IMR-90 (cell line): ENCODE measurements around the gene SHISA6. TPM values are rescaled to one million over a fixed set of nuclear protein-coding genes. Genes with fewer than 3 reads are reported as not detected.

Experiments
- ATAC-seq: fragments of 200-7000 bp; cut with Tn5 transposase; 2 replicates; pipeline ENCODE4 v1.9.1; 2020; ENCODE audit warnings: low read depth, mild to moderate bottlenecking, moderate library complexity
- BruUV-seq: library from RNA; stranded (reverse); fragments of 400-500 nt; replicated peaks from 2 replicates; lab custom pipeline; 2021; lab: Mats Ljungman, UMichigan
- CTCF ChIA-PET: fragments of 300-600 bp; formaldehyde crosslinking; extraction: SDS; loops from one replicate; lab custom pipeline; 2021; ENCODE audit warnings: antibody characterized with exemption; lab: Yijun Ruan, JAX
- POLR2A ChIA-PET: fragments of 300-600 bp; sonication (Branson Sonifier 250); formaldehyde crosslinking; loops from one replicate; lab custom pipeline; 2022; ENCODE audit warnings: antibody characterized with exemption; ENCODE audit not compliant: unreplicated experiment; lab: Charles Lee
- DNase-seq: peaks from one replicate; pipeline ENCODE4 v3.0.0; 2013
- H2AFZ ChIP-seq: replicated peaks from 2 replicates; pipeline ENCODE3; 2013; ENCODE audit warnings: low read length, mild to moderate bottlenecking; ENCODE audit not compliant: poor library complexity
- H2AK5ac ChIP-seq: 2 replicates; pipeline ENCODE4 v1.6.1; 2013; ENCODE audit warnings: low read depth, low read length, inconsistent platforms
- H2AK9ac ChIP-seq: replicated peaks from 2 replicates; pipeline ENCODE3; 2013; ENCODE audit warnings: mild to moderate bottlenecking, low read depth, low read length, moderate library complexity; ENCODE audit not compliant: poor library complexity
- H2BK120ac ChIP-seq: 2 replicates; pipeline ENCODE4 v1.6.1; 2013; ENCODE audit warnings: low read depth, low read length, inconsistent platforms
- H2BK15ac ChIP-seq: 3 replicates; pipeline ENCODE4 v1.6.1; 2013; ENCODE audit warnings: low read depth, low read length, inconsistent platforms
- H2BK20ac ChIP-seq: 2 replicates; pipeline ENCODE4 v1.6.1; 2013; ENCODE audit warnings: low read depth, mild to moderate bottlenecking, inconsistent platforms, low read length, moderate library complexity
- H2BK5ac ChIP-seq: 2 replicates; pipeline ENCODE4 v1.6.1; 2013; ENCODE audit warnings: mild to moderate bottlenecking, low read depth, low read length, inconsistent platforms; ENCODE audit not compliant: poor library complexity, severe bottlenecking
- H3K14ac ChIP-seq: replicated peaks from 2 replicates; pipeline ENCODE4 v1.6.1; 2013; ENCODE audit warnings: low read depth, low read length, inconsistent platforms
- H3K18ac ChIP-seq: 2 replicates; pipeline ENCODE4 v1.6.1; 2013; ENCODE audit warnings: low read depth, low read length, control low read depth
- H3K23ac ChIP-seq: 2 replicates; pipeline ENCODE4 v1.6.1; 2013; ENCODE audit warnings: low read depth, low read length, inconsistent platforms
- H3K27ac ChIP-seq: 2 replicates; pipeline ENCODE4 v1.5.1; 2013; ENCODE audit warnings: mild to moderate bottlenecking, control low read depth, low read length; ENCODE audit not compliant: insufficient read depth
- H3K27me3 ChIP-seq: 2 replicates; pipeline ENCODE4 v1.6.1; 2013; ENCODE audit warnings: low read length; ENCODE audit not compliant: control insufficient read depth, insufficient read depth
- H3K36me3 ChIP-seq: 2 replicates; pipeline ENCODE4 v1.6.1; 2013; ENCODE audit warnings: low read length, mixed read lengths; ENCODE audit not compliant: control insufficient read depth, insufficient read depth
- H3K4ac ChIP-seq: 2 replicates; pipeline ENCODE4 v1.6.1; 2013; ENCODE audit warnings: low read depth, low read length, inconsistent platforms
- H3K4me1 ChIP-seq: 2 replicates; pipeline ENCODE4 v1.6.1; 2013; ENCODE audit warnings: low read length, mixed read lengths; ENCODE audit not compliant: control insufficient read depth, insufficient read depth
- H3K4me2 ChIP-seq: 2 replicates; pipeline ENCODE4 v1.6.1; 2013; ENCODE audit warnings: low read depth, mild to moderate bottlenecking, control low read depth, low read length, moderate library complexity
- H3K4me3 ChIP-seq: 2 replicates; pipeline ENCODE4 v1.5.1; 2013; ENCODE audit warnings: low read depth, mild to moderate bottlenecking, control low read depth, low read length, moderate library complexity; ENCODE audit not compliant: insufficient read depth
- H3K56ac ChIP-seq: 2 replicates; pipeline ENCODE4 v1.6.1; 2013; ENCODE audit warnings: low read length, inconsistent platforms; ENCODE audit not compliant: insufficient read depth; ENCODE audit errors: extremely low read depth
- H3K79me1 ChIP-seq, 2 experiments: 2 replicates each; pipeline ENCODE4 v1.6.1; 2013; ENCODE audit warnings: low read length in 2 of 2, inconsistent platforms in 1 of 2, low read depth in 1 of 2
- H3K9ac ChIP-seq: 2 replicates; pipeline ENCODE4 v1.6.1; 2013; ENCODE audit warnings: low read depth, low read length, control low read depth
- H3K9me1 ChIP-seq: 2 replicates; pipeline ENCODE4 v1.6.1; 2013; ENCODE audit warnings: low read length, inconsistent platforms; ENCODE audit not compliant: insufficient read depth
- H3K9me3 ChIP-seq: 2 replicates; pipeline ENCODE4 v1.6.1; 2013; ENCODE audit warnings: low read length; ENCODE audit not compliant: control insufficient read depth, insufficient read depth
- H4K20me1 ChIP-seq: 2 replicates; pipeline ENCODE4 v1.6.1; 2013; ENCODE audit warnings: low read length, inconsistent platforms; ENCODE audit not compliant: insufficient read depth
- H4K5ac ChIP-seq: 2 replicates; pipeline ENCODE4 v1.6.1; 2013; ENCODE audit warnings: mild to moderate bottlenecking, low read depth, low read length, control low read depth
- H4K8ac ChIP-seq, 2 experiments: 2 replicates each; pipeline ENCODE4 v1.6.1; 2013; ENCODE audit warnings: low read depth in 2 of 2, low read length in 2 of 2, control low read depth in 1 of 2, inconsistent platforms in 1 of 2
- H4K91ac ChIP-seq: 2 replicates; pipeline ENCODE4 v1.6.1; 2013; ENCODE audit warnings: low read depth, low read length, inconsistent platforms; ENCODE audit not compliant: insufficient read depth
- BHLHE40 ChIP-seq: fragments of 150-350 bp; IDR thresholded peaks from 2 replicates; pipeline ENCODE4 v1.6.1; 2016; ENCODE audit warnings: mild to moderate bottlenecking, low read depth, low read length
- CTCF ChIP-seq: conservative IDR thresholded peaks from 2 replicates; pipeline ENCODE4 v1.5.1; 2012; ENCODE audit warnings: mild to moderate bottlenecking, low read depth, low read length, improper control_type of control experiment
- MXI1 ChIP-seq: IDR thresholded peaks from 2 replicates; pipeline ENCODE4 v1.6.1; 2012; ENCODE audit warnings: low read depth, mild to moderate bottlenecking, low read length, moderate library complexity, borderline replicate concordance
- POLR2A ChIP-seq: IDR thresholded peaks from 2 replicates; pipeline ENCODE4 v1.6.1; 2012; ENCODE audit warnings: mild to moderate bottlenecking, low read depth, low read length
- RCOR1 ChIP-seq: IDR thresholded peaks from 2 replicates; pipeline ENCODE4 v1.6.1; 2012; ENCODE audit warnings: mild to moderate bottlenecking, low read length, improper control_type of control experiment; ENCODE audit not compliant: insufficient replicate concordance
- USF2 ChIP-seq: fragments of 150-350 bp; IDR thresholded peaks from 2 replicates; pipeline ENCODE4 v1.6.1; 2017; ENCODE audit warnings: mild to moderate bottlenecking, antibody characterized with exemption, low read length, low read depth
- WGBS, 2 experiments: methylation state at CpG; one replicate each; pipeline versions ENCODE4 v1.1.5 to v1.1.7; 2013; ENCODE audit warnings: missing lambda C conversion rate in 2 of 2; ENCODE audit not compliant: insufficient read length in 1 of 2; ENCODE audit errors: extremely low coverage in 2 of 2; 5-methylcytosine and 5-hydroxymethylcytosine counted together
- dilution Hi-C: fragments of 300-500 bp; cut with HindIII; formaldehyde crosslinking; loops from one replicate; pipeline ENCODE4 v1.14.3; 2018; ENCODE audit warnings: low sequenced_read_pairs; ENCODE audit not compliant: unreplicated experiment
- in situ Hi-C: fragments of 300-500 bp; cut with MboI; formaldehyde crosslinking; loops from 3 replicates; pipeline ENCODE4 v1.14.3; 2019; ENCODE audit warnings: low sequenced_read_pairs, inconsistent platforms, mixed read lengths
- intact Hi-C: fragments of 100-400 bp; cut with micrococcal nuclease; formaldehyde crosslinking; loops from 2 replicates; pipeline ENCODE4 v1.10.0; 2022
- polyA plus RNA-seq, 3 experiments: library from polyadenylated mRNA; depleted of rRNA; stranded (reverse); fragments of >200 nt; gene quantifications; 2 replicates each; pipeline ENCODE4 v1.2.3, GENCODE V29; 2012; ENCODE audit warnings: low replicate concordance in 1 of 3
- total RNA-seq: library from RNA; depleted of rRNA; stranded (reverse); fragments of >200 nt; gene quantifications from 2 replicates; pipeline ENCODE4 v1.2.3, GENCODE V29; 2012

The SHISA6 gene
- total and polyA plus RNA-seq, 2 of the 4 experiments (the other 2 are of a cell fraction) = not detected

DNA sequence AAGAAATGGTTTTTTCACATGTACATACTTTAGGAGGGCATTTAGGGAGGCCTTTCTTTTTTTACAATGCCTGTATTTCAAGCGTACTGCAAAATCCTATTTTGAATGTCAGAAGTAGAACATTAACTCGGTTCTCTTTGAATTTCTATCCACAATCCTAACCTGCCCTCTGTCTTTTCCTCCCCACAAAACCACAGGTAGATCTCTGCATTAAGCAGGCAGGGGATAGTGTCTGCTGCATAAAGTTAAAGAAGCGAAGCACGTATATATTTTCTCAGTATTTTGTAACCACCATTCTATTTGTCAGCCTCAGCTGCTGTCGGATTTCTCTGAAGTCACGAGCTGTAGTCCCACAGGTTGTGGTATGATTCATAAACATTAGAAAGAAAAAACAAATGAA is 137.5 kb downstream of the SHISA6 start:
- Histone ChIP-seq H3K4me3 (no peak overlapping the region), H3K4me2 (no peak overlapping the region), H3K27ac (no peak overlapping the region), H4K91ac (no peak overlapping the region), H2BK5ac (no peak overlapping the region), H3K9me3 (peaks cover 28% of the 10 kb centered on the region), H4K5ac (no peak overlapping the region), H2BK20ac (no peak overlapping the region), H3K36me3 (no peaks in the 10 kb centered on the region), H3K23ac (no peak overlapping the region), H3K18ac (no peak overlapping the region), H3K4me1 (no peaks in the 10 kb centered on the region), H3K9ac (no peak overlapping the region), H3K14ac (no peak overlapping the region), H2AFZ (no peak overlapping the region), H3K79me1 (no peaks in the 10 kb centered on the region), H3K56ac (no peak overlapping the region), H2BK120ac (no peak overlapping the region), H3K27me3 (no peaks in the 10 kb centered on the region), H2BK15ac (no peak overlapping the region), H2AK5ac (no peak overlapping the region), H2AK9ac (no peak overlapping the region), H3K9me1 (no peaks in the 10 kb centered on the region), H4K20me1 (no peaks in the 10 kb centered on the region), H3K4ac (no peak overlapping the region), H4K8ac (no peak overlapping the region)
- TF ChIP-seq BHLHE40 (no peak), CTCF (no peak), RCOR1 (no peak), USF2 (no peak), MXI1 (no peak), POLR2A (no peak)
- no TSS peak for BruUV-seq
- intact Hi-C loops (no loop called here), dilution Hi-C loops (no loop called here), in situ Hi-C loops (no loop called here)
- no CpG with 5 or more reads among the region's 6 CpGs for WGBS, 2 experiments
- CTCF ChIA-PET = no interaction called here
- DNase-seq (no peak), ATAC-seq (no peak)
- POLR2A ChIA-PET = no interaction called here
